ENCODE data around the gene DENND11. TPM values are rescaled to one million over a fixed set of nuclear protein-coding genes. Genes with fewer than 3 reads are reported as not detected.

DENND11 gene
- total RNA-seq, 2 experiments from 2014 or later, result 42.4 to 46.1 TPM

DNA sequence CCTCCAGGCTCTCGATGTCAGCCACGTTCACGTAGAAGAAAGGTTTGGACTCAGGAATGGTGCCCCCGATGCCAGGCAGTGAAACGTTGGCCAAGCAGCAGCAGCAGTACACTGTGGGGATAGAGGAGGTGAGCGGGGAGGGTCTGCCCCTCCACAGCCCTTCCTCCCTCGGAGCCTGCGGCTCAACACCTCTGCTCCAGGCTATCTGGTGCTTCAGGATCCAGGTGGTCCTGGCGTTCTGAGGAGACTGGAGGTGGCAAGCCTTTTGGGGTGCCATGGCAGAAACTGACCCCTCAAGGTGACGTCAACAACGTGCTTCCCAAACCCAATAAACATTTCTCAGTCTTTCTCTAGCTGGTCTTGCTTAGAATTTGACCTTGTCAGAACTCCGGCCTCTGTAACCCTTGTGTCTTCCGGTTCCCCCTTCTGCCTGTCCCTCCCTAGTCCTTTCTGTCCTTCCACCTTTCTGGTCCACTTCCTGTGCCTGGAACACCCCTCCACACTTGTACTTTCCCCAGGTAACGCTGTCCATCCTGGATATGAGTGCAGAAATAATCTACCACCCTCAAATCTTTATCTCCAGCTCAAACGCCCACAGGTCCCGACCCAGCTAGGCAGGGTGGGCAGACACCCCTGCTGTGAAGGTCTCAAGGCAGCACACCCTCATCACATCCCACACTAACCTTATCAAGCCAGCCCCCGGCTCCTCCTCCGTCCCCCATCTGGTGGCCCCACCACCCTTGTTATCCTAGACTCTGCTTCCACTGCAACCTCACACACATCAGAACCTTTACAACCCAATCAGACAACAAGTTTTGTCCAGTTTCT is 36.5 kb downstream of the DENND11 start:
- no peaks in the 10 kb centered on the region for H3K9me3 Mint-ChIP-seq
- H3K27ac Mint-ChIP-seq, result no peak overlapping the region
- H3K36me3 Mint-ChIP-seq, result peaks cover 30% of the 10 kb centered on the region
- ATAC-seq (ENCODE audit: low read depth), result no peak
- H3K4me3 Mint-ChIP-seq, result no peak overlapping the region
- no peak for DNase-seq
- H3K27me3 Mint-ChIP-seq, result no peaks in the 10 kb centered on the region
- POLR2A ChIA-PET, result no interaction called here
- H3K4me1 Mint-ChIP-seq, result peaks cover 19% of the 10 kb centered on the region

DNA sequence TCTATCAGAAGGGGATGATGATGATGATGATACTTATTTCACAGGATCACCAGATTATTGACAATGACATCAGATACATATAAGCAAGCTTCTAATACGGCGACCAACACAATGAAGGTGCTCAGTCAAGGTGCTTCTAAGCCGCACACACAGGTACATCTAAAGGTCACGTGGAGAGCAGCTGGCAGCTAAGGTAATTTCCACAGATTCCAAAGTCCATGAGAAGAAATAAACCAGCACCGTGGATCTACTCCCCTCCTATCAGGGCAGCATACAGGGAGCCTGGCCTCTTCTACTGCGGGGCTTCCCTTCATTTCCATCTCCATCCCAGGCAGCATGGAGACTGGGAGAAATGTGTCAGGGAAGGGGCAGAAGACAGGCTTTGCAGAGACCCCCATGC is 37.5 kb downstream of the DENND11 start:
- ATAC-seq (ENCODE audit: low read depth) (no peak), DNase-seq (no peak)
- H3K9me3 Mint-ChIP-seq, result no peaks in the 10 kb centered on the region
- H3K4me1 Mint-ChIP-seq, result peaks cover 19% of the 10 kb centered on the region
- POLR2A ChIA-PET, result no interaction called here
- peaks cover 27% of the 10 kb centered on the region for H3K36me3 Mint-ChIP-seq
- no peak overlapping the region for H3K4me3 Mint-ChIP-seq
- no peak overlapping the region for H3K27ac Mint-ChIP-seq
- H3K27me3 Mint-ChIP-seq, result no peaks in the 10 kb centered on the region

DNA sequence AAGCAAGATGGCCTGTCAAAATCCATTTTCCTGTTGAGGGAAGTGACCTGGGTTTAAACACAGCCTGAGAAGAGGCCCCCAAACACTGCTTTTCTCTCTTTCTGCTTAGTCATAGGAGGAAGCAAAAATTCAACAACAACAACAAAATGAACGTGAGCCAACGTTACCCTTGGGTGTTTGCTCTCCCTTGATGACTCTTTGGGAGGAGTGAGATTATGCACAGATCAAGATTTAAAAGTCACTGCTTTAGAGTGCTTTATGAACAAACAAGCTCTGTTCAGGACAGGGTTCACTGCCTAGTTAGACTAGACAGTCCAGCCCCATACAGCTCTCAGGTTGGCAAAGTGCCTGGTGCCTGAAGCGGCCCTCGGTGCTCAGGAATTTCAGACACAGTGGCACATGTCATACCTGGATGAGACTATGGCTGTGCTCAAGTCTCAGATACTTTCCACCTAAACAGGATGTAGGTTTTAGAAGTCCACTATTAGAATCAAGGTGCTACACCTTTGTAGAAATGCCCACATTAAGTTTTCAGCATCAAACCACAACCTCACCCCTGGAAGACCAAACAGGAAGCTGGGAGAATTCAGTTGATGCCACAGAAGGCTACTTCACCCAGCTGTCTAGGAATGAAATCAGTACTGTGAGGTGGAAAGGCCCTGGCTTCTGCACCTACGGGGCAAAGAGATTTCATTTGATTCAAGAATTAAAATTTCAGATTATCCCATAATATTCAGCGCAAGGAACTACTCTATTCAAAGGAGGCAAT is 38.7 kb downstream of the DENND11 start:
- no peak overlapping the region for H3K27ac Mint-ChIP-seq
- peaks cover 20% of the 10 kb centered on the region for H3K4me1 Mint-ChIP-seq
- DNase-seq, result no peak
- peaks cover 25% of the 10 kb centered on the region for H3K36me3 Mint-ChIP-seq
- H3K27me3 Mint-ChIP-seq, result no peaks in the 10 kb centered on the region
- H3K4me3 Mint-ChIP-seq, result no peak overlapping the region
- peak; percentile 15 for ATAC-seq (ENCODE audit: low read depth)
- POLR2A ChIA-PET, result interaction anchor here (1.4 kb wide), 1 partner anchor 38 kb away, joined by 3 read pairs; no protein-coding TSS in a partner anchor
- no peaks in the 10 kb centered on the region for H3K9me3 Mint-ChIP-seq

DNA sequence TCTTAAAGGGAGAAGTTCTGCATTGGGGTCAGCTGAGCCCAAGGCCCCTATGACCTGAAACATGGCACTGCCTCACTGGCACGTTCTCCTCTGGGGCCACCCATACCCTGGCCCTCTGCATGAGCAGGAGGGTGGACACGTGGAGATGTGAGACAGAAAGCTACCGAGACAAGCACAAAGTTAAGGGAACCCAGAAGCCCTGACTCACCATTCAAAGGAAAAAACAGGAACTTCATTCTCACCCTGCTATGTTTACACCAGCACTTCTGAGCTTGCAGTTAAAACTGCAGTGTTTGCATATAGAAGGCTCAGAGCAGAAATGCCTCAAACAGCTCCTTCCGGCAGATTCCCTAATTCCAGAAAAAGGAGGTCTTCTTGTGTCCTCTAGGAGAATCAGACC is 41.7 kb downstream of the DENND11 start:
- DNase-seq, result no peak
- H3K36me3 Mint-ChIP-seq, result peaks cover 19% of the 10 kb centered on the region
- peaks cover 20% of the 10 kb centered on the region for H3K4me1 Mint-ChIP-seq
- no peak for ATAC-seq (ENCODE audit: low read depth)
- H3K27ac Mint-ChIP-seq, result no peak overlapping the region
- POLR2A ChIA-PET, result interaction anchor here (1.0 kb wide), 1 partner anchor 316 kb away, joined by 3 read pairs; no protein-coding TSS in a partner anchor
- no peaks in the 10 kb centered on the region for H3K27me3 Mint-ChIP-seq
- H3K4me3 Mint-ChIP-seq, result no peak overlapping the region
- H3K9me3 Mint-ChIP-seq, result no peaks in the 10 kb centered on the region

DNA sequence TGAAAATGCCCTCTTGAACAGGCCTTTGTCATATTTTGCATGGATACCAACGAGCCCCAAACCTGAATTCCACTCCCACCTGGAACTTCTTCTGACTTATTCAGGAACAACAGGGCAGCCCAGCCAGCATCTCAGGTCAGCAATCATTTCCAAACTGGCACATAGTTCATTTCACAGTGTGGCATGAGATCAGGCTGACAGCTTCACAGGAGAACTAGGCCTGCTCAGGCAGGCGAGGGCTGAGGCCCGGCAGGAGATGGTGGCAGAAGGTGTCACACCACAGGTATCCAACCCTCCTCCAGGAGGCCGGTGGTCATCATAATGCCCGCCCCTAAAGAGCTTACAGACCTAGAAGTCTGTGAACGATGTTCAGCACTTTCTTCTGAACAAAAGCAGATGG is 42.5 kb downstream of the DENND11 start:
- H3K9me3 Mint-ChIP-seq, result no peaks in the 10 kb centered on the region
- H3K27ac Mint-ChIP-seq, result no peak overlapping the region
- H3K27me3 Mint-ChIP-seq, result no peaks in the 10 kb centered on the region
- no peak overlapping the region for H3K4me3 Mint-ChIP-seq
- H3K4me1 Mint-ChIP-seq, result peaks cover 22% of the 10 kb centered on the region
- ATAC-seq (ENCODE audit: low read depth) (no peak), DNase-seq (no peak)
- peaks cover 19% of the 10 kb centered on the region for H3K36me3 Mint-ChIP-seq
- POLR2A ChIA-PET, result interaction anchor here (1.0 kb wide), 1 partner anchor 316 kb away, joined by 3 read pairs; no protein-coding TSS in a partner anchor

DNA sequence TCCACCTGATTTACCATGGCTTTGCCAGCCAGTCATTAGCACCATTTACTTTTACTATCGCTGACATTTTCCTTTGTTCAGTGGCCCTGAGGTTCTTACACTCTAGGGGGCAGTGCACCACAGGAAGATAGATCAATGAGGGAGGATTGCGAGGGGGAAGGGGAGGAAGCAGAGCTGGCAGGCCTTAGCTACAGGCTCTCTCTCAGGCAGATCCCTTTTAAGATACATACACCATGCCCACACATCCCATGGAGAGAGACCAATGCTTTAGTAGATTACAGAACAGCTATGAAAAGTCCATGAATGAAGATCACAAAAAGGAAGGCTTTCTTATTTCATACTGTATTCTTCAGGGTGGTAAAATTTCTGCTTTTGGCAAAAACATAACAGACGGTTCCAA is 47.4 kb downstream of the DENND11 start:
- Mint-ChIP-seq H3K9me3 (no peaks in the 10 kb centered on the region), H3K4me3 (no peak overlapping the region), H3K4me1 (peaks cover 6% of the 10 kb centered on the region), H3K27ac (peak overlapping the region; percentile 77), H3K36me3 (peaks cover 8% of the 10 kb centered on the region), H3K27me3 (no peaks in the 10 kb centered on the region)
- DNase-seq (no peak), ATAC-seq (ENCODE audit: low read depth) (peak; percentile 96)
- POLR2A ChIA-PET, result interaction anchor here (1.6 to 1.9 kb wide), 2 partner anchors 13 to 83 kb away, joined by 4 to 16 read pairs; partner anchors contain the start of gene SSBP1

DNA sequence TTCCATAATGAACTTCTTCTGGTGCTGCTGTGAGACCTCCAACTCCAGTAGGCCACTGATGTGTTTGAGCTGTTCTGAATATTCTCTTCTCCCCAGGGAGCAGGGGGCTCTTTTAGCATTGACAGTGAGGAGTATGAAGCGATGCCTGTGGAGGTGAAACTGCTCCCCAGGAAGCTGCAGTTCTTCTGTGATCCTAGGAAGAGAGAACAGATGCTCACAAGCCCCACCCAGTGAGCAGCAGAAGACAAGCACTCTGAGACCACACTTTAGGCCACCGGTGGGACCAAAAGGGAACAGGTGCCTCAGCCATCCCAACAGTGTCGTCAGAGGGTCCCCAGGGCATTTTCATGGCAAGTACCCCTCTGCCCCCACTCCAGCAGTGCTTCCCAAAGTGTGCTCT is 49.3 kb downstream of the DENND11 start:
- Mint-ChIP-seq H3K27ac (no peak overlapping the region), H3K4me3 (no peak overlapping the region), H3K9me3 (no peaks in the 10 kb centered on the region), H3K27me3 (no peaks in the 10 kb centered on the region), H3K4me1 (peaks cover 5% of the 10 kb centered on the region), H3K36me3 (peaks cover 7% of the 10 kb centered on the region)
- POLR2A ChIA-PET, result no interaction called here
- DNase-seq (no peak), ATAC-seq (ENCODE audit: low read depth) (no peak)

Other genes with a start within 250 kb of the DENND11 start
- 10 to 100 TPM; 39.9 to 40.3 TPM for gene AGK, start 150.8 kb downstream of the DENND11 start, total RNA-seq
- gene WEE2, start 6.2 kb upstream of the DENND11 start, total RNA-seq, result not detected
- gene SSBP1, start 36.2 kb upstream of the DENND11 start, total RNA-seq, result 100 to 1,000 TPM; 106 to 117 TPM
- gene TAS2R3, start 61.9 kb upstream of the DENND11 start, total RNA-seq, result 1 to 10 TPM; 2.9 to 3.1 TPM
- 1 to 10 TPM; 1.4 to 1.9 TPM for gene TAS2R4, start 74.5 kb upstream of the DENND11 start, total RNA-seq
- gene TAS2R5, start 88.1 kb upstream of the DENND11 start, total RNA-seq, result 1 to 10 TPM; 1.7 to 2.6 TPM
- not detected for gene PRSS37, start 139.3 kb upstream of the DENND11 start, total RNA-seq
- gene OR9A4, start 214.2 kb upstream of the DENND11 start, total RNA-seq, result not detected
- under 1 TPM; 0.44 to 0.60 TPM for gene CLEC5A, start 244.8 kb upstream of the DENND11 start, total RNA-seq